SKM-1 treated with dmso at 0.1 percent for 144 hours (cell line): ENCODE measurements around the gene COL16A1.

Experiments
- DNase-seq: peaks from one replicate; lab custom pipeline; 2025; ENCODE audit not compliant: unreplicated experiment; lab: John Stamatoyannopoulos, UW

Gene COL16A1

GRCh38 chr1:31703431-31704270, at the start of gene COL16A1:
COL16A1 (minus strand) TSS chr1:31704017; CDS start chr1:31702193, 1,824 bp downstream.
- DNase-seq = no peak

- DNase-seq = no peak
Observed at GRCh38 chr1:31752952-31753475, 49.2 kb upstream of the COL16A1 start.

GRCh38 chr1:31752258-31752657, 48.4 kb upstream of the COL16A1 start:
- no peak for DNase-seq

DNA sequence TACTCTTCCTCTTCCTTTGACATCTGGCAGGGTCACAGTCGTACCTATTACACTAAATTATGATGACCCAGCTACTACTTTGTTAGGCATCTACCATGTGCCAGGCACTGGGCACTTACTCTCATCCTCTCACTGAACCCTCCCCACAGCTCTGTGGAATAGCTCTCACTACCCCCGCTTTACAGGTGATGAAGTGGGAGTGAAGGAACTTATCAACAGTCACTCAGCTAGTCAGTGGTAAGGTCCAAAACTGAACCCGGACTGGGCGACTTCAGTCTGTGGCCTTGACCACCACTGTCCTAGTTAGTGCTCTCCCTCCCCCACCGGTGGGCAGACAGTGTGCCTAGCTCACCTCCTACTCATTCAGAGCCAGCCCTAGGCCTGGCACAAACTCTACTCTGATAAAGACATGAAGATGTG, 48.0 kb upstream of the COL16A1 start:
- no peak for DNase-seq

DNA sequence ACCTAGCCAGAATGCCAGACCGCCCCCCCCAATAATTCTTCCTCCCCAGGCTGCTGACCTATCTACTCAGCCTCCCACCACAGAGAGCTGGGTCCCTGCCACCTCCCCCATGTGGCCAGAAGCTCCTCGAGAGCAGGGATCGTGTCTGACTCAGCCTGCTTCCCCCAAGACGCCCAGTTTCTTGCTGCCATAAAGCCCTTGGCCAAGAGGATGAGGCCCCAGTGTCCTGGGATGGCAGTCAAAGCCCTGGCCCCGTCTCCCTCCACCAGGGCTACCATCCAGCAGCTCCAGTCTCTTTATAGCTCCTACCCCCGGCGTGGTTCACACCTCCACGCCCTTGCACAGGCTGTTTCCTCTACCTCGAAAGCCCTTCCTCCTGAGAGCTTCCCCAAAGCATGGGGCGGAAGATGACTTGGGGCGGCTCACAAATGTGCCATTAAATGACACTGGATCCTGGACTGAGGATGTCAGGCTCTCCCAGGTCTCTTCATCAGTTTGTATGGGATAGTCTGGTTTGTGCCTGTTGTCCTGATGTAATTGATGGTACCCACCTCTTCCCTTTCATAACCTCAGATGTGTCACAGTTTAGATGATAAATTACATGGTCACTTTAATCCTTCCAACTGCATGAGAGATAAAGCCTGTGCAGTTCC, 47.2 kb upstream of the COL16A1 start:
- DNase-seq = peak; percentile 55

GRCh38 chr1:31749785-31750735, 46.2 kb upstream of the COL16A1 start:
- DNase-seq = no peak

DNA sequence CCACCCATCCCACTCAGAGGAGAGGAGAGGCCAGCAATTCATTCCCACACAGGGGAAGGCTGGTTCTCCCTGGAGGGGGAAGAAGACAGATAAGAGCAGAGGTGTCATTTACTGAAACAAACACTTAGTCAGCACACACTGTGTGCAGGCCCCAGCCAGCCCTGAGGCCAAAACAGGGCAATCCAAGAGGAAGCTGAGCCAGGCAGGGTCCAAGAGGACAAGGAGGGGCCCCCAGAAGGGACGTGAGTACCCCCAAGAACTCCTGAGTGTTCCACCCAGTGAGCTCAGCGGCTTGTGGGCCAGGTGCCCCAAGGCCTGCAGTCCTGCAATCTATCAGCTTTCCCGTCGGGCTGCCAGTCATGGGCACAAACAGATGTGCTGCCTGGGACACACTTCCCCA, 44.5 kb upstream of the COL16A1 start:
- DNase-seq = no peak

DNA sequence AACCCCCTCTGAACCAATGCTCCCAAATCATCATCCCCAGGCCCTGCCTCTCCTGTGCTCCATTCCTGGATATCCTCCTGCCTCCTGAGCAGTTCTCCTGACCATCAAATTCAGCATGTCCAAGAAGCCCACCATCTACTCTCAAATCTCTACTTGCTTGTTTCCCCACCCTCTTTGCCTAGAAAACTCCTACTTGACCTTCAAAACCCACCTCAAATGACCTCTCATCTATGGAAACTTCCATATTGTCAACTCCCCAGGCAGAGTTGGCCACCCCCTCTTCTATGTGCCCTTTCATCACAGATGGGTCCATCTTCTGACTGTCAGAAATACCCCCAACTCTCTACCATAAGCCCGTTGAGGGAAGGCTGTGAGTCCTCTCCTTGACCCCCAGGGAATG, 43.5 kb upstream of the COL16A1 start:
- DNase-seq = no peak

GRCh38 chr1:31746687-31747086, 42.9 kb upstream of the COL16A1 start:
- DNase-seq = no peak

GRCh38 chr1:31745946-31746670, 42.3 kb upstream of the COL16A1 start:
- DNase-seq = no peak

DNA sequence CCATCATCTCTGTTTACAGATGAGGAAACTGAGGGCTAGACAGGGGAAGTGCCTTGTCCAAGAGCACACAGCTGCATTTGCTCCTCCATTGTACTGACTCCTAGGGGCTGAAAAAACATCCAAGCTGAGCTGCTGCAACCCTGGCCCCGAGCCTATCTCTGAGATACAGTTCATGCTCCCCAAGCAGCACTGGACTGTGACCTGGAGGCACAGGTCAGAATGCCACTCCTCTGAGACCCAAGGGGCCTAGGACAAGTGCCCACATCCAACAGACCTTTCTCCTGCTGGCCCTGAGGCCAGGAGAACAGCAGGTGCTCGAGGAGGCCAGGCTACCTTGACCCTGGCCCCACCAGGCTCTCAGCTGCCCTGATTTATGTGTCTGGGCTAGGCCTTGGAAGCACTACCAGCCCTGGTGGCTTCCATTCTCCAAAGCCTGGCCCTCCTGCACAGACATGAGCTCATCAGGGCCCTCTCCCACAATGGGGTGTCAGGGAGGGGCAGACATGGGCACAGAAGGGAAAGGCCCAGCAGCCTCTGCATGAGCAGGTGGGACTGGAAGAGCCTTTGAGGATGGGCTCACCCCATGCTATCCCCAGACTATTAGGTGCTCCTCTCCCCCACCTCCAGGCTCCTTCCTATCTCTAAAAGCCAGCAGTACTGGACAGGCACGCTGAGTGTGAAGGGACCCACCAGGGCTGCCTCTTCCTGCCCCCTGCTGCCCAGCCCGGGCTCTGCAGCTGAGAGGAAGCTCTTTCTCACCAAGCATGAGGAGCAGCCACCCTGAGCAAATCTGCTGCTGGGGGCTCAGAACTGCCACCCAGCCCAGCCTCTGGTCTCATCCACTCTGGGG, 41.5 kb upstream of the COL16A1 start:
- peak; percentile 65 for DNase-seq

- DNase-seq = no peak
Observed at GRCh38 chr1:31744165-31744888, 40.5 kb upstream of the COL16A1 start.

DNA sequence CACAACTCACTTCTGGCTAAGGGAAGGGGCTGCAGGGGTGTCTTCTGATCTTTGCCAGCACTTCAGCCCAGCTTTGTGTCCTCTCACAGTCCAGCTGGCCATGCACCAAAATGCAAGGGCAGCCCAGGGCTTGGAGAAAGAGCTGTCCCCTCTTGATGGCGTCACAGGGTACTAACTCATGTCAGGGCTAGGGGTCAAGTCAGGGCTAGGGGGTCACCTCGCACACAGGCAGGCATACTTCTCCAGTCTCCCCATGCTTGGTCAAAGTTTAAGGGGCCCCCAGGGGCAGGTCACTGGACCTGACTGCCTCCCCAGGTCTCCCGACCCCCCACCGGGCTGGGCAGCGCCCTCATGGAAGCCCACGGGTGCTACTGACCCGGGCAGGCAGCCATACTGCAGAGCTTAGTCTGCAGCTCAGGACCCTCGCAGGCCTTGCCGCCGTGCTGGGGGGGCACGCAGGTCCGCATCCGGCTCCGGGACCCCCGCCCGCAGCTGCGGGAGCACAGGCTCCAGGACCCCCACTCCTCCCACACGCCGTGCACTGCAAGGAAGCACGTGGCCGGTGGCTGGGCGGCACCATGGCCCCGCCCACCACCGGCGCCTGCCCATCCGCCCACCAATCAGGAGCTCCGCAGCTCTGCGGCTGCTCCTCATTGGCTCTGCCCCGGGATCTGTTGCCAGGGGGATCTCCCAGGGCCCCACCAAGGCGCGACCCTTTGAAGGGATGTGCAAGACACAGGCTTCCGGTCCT, 38.8 kb upstream of the COL16A1 start:
- DNase-seq = no peak

DNA sequence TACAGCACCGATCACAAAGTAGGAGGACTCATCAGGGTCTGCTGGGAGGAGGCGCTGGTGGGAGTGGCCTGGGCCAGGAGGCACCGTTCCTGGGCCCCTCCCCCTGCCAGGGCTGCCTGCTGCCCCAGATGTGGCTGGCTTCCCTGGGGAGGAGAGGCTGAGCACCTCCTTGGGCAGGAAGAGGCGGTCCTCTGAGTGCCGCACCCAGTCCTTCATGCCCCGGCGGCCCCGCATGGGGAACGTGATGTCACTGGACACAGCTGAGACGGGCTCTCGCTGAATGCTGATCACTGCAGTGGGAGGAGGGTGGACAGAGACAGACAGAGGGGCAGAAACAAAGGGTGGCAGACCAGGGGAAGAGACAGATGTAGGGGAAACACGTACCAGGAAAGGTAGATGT, 35.5 kb upstream of the COL16A1 start:
- no peak for DNase-seq

GRCh38 chr1:31736675-31737074, 32.9 kb upstream of the COL16A1 start:
- DNase-seq = no peak

DNA sequence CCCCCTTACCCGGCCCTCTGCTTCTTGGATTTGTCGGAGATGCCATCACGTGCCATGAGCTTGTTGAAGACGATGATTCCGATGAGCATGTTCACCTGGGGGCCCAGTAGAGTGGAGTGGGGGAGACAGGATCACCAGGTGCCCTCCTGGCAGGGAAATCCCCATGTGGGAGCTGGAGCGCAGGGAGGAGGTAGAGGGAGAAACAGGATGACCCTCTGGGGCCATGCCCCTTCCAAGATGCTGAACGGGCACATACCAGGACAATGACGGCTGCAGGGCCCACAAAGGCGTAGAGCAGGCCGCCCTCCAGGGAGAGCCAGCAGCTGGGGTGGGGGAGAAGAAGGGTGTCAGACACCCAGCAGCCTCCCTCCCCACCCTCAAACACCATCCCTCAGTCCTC, 31.8 kb upstream of the COL16A1 start:
- no peak for DNase-seq

DNA sequence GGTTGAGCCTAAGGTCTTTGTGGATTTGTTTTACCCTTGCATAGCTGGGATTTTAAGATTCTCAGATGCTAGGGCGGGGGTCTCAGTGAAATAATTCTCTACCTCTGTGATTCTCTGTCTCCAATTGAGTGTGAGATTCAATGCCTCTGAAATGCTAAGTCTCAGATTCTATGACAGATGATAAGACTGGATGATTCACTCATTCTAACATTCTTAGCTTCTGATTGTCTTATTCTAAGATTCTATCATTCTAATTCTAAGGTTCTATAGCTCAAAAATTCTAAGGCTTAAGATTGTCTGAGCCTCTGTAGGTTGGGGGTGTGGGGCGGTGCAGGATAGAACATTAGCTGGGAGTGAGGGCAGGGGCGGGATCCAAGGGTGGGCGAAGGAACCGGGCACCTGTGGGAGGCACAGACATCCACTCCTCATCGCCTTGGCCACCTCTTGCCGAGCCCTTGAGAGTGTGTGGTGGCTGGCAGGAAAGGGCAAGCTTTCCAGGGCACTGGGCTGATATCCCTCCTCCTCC, 30.8 kb upstream of the COL16A1 start:
- DNase-seq = no peak
